ENCODE data around the gene METTL24. TPM values are rescaled to one million over a fixed set of nuclear protein-coding genes. Genes with fewer than 3 reads are reported as not detected.

The METTL24 gene
- total and polyA plus RNA-seq, 10 of the 15 experiments (the other 5 are each of a cell fraction or from before 2014, with no cell fraction given): 0.20 TPM; not detected in 9

GRCh38 chr6:110398778-110399177, 40.6 kb upstream of the METTL24 start (continued):
- TF ChIP-seq HDAC2 (IDR thresholded peaks at IDR 0.05) (no peak), POLR2AphosphoS2 (IDR thresholded peaks at IDR 0.05; ENCODE audit: low read depth, low read length) (no peak), JUNB (IDR thresholded peaks at IDR 0.05) (no peak), ATF3 (IDR thresholded peaks at IDR 0.05; ENCODE audit: borderline replicate concordance, extremely low read depth, low read depth, low read length) (no peak), ZNF384 (IDR thresholded peaks at IDR 0.05; ENCODE audit: borderline replicate concordance, low read depth, low read length) (no peak), IRF3 (IDR thresholded peaks at IDR 0.05) (no peak), MAX (IDR thresholded peaks at IDR 0.05; ENCODE audit: low read depth, low read length) (no peak), PAX5 (IDR thresholded peaks at IDR 0.05; ENCODE audit: borderline replicate concordance, low read depth, low read length) (no peak), CEBPB (IDR thresholded peaks at IDR 0.05; ENCODE audit: borderline replicate concordance in 1 of 2, low read depth in 2 of 2, low read length in 2 of 2) (no peak), HSF1 (IDR thresholded peaks at IDR 0.05; ENCODE audit: low read depth, low read length) (no peak)

Data from GM12878 (cell line).